Measurements from ENCODE around the gene EDEM1. TPM values are rescaled to one million over a fixed set of nuclear protein-coding genes. Genes with fewer than 3 reads are reported as not detected.

Gene EDEM1
- total and polyA plus RNA-seq, 2 experiments from 2014 or later, result 5.0 to 51.6 TPM

GRCh38 chr3:5222283-5223005 lies 34.9 kb downstream of the EDEM1 start:
- no peaks in the 10 kb centered on the region for H3K27me3 ChIP-seq
- H3K9me3 ChIP-seq (ENCODE audit: low read depth), result no peaks in the 10 kb centered on the region
- H3K4me3 ChIP-seq, result no peak overlapping the region
- DNase-seq (ENCODE audit: low read depth in 1 of 2, low spot score in 1 of 2), result no peak
- H3K4me1 ChIP-seq (ENCODE audit: low read depth), result no peaks in the 10 kb centered on the region
- no peak for TF ChIP-seq CTCF (IDR thresholded peaks at IDR 0.05; ENCODE audit: low read depth, low read length)
- H3K36me3 ChIP-seq, result peaks cover 4% of the 10 kb centered on the region
- no peak overlapping the region for H3K27ac ChIP-seq

GRCh38 chr3:5226783-5227182 lies 39.3 kb downstream of the EDEM1 start:
- Histone ChIP-seq H3K4me1 (ENCODE audit: low read depth) (no peaks in the 10 kb centered on the region), H3K4me3 (no peak overlapping the region), H3K36me3 (no peaks in the 10 kb centered on the region), H3K9me3 (ENCODE audit: low read depth) (no peaks in the 10 kb centered on the region), H3K27ac (no peak overlapping the region), H3K27me3 (no peaks in the 10 kb centered on the region)
- peak; percentile 52 for TF ChIP-seq CTCF (IDR thresholded peaks at IDR 0.05; ENCODE audit: low read depth, low read length)
- DNase-seq (ENCODE audit: low read depth in 1 of 2, low spot score in 1 of 2), result peak; percentile 24 to 58

DNA sequence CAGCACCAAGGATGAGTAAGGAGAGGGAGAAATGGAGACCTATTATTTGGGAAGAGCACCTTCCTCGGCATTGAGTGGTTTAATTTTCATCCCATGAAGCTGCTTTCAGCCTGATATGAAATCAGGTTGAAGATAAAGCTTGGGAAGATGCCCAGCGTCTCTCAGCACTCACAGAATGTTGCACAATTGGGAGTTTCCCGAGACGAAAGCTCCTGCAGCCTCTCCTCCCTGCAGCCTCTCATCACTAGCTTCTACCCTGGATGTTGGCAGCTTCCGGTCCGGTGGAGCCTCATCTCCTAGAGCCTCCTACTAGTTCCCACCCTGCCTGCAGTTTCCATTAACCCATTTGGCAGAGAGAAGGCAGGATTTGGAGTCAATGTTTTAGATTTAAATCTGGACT lies 40.3 kb downstream of the EDEM1 start:
- no peak for TF ChIP-seq CTCF (IDR thresholded peaks at IDR 0.05; ENCODE audit: low read depth, low read length)
- no peaks in the 10 kb centered on the region for H3K36me3 ChIP-seq
- H3K27me3 ChIP-seq, result no peaks in the 10 kb centered on the region
- no peaks in the 10 kb centered on the region for H3K9me3 ChIP-seq (ENCODE audit: low read depth)
- no peak overlapping the region for H3K27ac ChIP-seq
- H3K4me3 ChIP-seq, result no peak overlapping the region
- peak in 1 of 2 donors; percentile 59 for DNase-seq (ENCODE audit: low read depth in 1 of 2, low spot score in 1 of 2)
- H3K4me1 ChIP-seq (ENCODE audit: low read depth), result no peaks in the 10 kb centered on the region

DNA sequence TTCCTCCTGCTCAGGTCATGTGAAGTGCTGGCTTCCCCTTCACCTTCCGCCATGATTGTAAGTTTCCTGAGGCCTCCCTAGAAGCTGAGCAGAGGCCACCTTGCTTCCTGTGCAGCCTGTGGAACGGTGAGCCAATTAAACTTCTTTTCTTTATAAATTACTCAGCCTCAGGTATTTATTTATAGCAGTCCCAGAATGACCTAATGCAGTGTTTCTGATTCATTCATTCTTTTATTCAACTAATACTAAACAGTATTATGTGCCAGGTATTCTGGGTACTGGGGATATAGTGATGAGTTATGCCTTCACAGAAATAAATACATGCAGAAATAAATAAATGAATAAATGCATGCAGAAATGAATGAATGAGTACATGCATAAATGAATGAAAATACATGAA lies 41.9 kb downstream of the EDEM1 start:
- Histone ChIP-seq H3K36me3 (no peaks in the 10 kb centered on the region), H3K4me1 (ENCODE audit: low read depth) (no peaks in the 10 kb centered on the region), H3K27ac (no peak overlapping the region), H3K9me3 (ENCODE audit: low read depth) (no peaks in the 10 kb centered on the region), H3K27me3 (no peaks in the 10 kb centered on the region), H3K4me3 (no peak overlapping the region)
- TF ChIP-seq CTCF (IDR thresholded peaks at IDR 0.05; ENCODE audit: low read depth, low read length), result no peak
- no peak for DNase-seq (ENCODE audit: low read depth in 1 of 2, low spot score in 1 of 2)

GRCh38 chr3:5231074-5231473 lies 43.6 kb downstream of the EDEM1 start:
- Histone ChIP-seq H3K4me1 (ENCODE audit: low read depth) (no peaks in the 10 kb centered on the region), H3K27ac (no peak overlapping the region), H3K4me3 (no peak overlapping the region), H3K36me3 (no peaks in the 10 kb centered on the region), H3K9me3 (ENCODE audit: low read depth) (no peaks in the 10 kb centered on the region), H3K27me3 (no peaks in the 10 kb centered on the region)
- DNase-seq (ENCODE audit: low read depth in 1 of 2, low spot score in 1 of 2), result no peak
- TF ChIP-seq CTCF (IDR thresholded peaks at IDR 0.05; ENCODE audit: low read depth, low read length), result no peak
